GM13977 (cell line): Measurements from ENCODE around the gene INPP5F.

Experiments
- DNase-seq: peaks from one replicate; pipeline ENCODE4 v3.0.0; 2012; ENCODE audit warnings: low spot score
- in situ Hi-C: fragments of 300-500 bp; cut with MboI; formaldehyde crosslinking; loops from one replicate; pipeline ENCODE4 v1.12.0; 2022; ENCODE audit warnings: low sequenced_read_pairs, low pct_unique_long_range_greater_than_20kb, mixed read lengths, inconsistent platforms; ENCODE audit not compliant: unreplicated experiment
- TF ChIP-seq, protein P1 (sequence below): IDR thresholded peaks from 2 replicates; pipeline ENCODE4 v1.5.1; 2012; ENCODE audit warnings: mild to moderate bottlenecking, control low read depth; ENCODE audit not compliant: insufficient read depth; ENCODE audit errors: extremely low read depth, missing control alignments

INPP5F gene

DNA sequence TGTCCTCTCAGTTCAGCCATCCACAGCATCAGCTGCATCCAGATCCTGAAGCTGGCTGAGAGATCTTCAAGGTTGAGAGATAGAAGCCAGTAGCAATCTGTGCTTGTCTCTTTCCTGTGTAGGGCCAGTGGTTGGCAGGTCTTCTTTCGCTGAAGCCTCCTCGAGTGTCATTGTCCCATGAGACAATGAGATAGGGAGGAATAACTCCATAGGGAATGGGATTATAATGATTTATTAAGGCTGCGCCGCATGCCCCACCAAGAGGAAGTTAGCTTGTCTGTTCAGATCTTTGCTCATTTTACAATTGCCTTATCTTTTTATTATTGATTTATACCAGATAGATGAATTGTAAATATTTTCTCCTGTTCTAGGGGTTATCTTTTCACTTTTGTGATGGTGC, 85.3 kb downstream of the INPP5F start:
- TF ChIP-seq, protein P1, sequence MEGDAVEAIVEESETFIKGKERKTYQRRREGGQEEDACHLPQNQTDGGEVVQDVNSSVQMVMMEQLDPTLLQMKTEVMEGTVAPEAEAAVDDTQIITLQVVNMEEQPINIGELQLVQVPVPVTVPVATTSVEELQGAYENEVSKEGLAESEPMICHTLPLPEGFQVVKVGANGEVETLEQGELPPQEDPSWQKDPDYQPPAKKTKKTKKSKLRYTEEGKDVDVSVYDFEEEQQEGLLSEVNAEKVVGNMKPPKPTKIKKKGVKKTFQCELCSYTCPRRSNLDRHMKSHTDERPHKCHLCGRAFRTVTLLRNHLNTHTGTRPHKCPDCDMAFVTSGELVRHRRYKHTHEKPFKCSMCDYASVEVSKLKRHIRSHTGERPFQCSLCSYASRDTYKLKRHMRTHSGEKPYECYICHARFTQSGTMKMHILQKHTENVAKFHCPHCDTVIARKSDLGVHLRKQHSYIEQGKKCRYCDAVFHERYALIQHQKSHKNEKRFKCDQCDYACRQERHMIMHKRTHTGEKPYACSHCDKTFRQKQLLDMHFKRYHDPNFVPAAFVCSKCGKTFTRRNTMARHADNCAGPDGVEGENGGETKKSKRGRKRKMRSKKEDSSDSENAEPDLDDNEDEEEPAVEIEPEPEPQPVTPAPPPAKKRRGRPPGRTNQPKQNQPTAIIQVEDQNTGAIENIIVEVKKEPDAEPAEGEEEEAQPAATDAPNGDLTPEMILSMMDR = no peak
- in situ Hi-C loops = no loop called here
- DNase-seq = no peak

DNA sequence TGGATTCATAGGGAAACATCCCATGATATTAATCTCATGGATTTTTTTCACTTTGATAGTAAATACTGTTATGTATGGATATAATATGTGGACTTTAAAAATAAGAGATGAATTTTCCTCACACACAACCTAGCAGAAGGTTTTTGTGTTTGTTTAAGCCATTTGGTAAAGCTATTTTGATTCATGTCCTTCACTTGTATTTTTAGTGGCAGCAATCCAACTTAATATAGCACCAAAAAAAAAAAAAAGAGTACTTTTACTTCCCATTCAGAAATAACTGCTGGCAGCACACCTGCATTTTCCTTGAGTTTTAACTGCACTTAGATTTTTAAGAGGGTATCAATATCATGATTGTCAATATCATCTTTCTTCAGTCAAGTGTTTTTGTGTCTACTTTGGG, 86.8 kb downstream of the INPP5F start:
- TF ChIP-seq, protein P1 = no peak
- DNase-seq = no peak
- in situ Hi-C loops = no loop called here

DNA sequence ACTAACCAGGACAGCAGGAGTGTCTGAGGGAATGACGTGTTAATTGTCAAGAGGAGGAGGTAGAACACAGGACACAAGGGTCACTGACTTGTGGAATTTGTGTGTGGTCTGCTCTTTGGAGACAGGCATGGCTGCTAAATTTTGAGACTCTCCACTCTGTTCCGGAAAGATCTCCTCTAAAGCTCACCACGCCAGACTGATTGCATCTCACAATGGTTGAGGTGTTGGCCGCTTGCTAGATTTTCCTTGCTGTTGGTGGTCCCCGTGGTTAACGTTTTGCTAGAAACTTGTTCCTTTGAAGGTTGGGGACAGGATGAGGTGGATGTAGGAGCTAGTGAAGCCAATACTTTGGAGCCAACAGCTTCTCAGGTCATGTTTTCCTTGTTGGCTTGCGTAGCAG, 89.8 kb downstream of the INPP5F start:
- DNase-seq = no peak
- in situ Hi-C loops = no loop called here
- TF ChIP-seq, protein P1 = no peak

DNA sequence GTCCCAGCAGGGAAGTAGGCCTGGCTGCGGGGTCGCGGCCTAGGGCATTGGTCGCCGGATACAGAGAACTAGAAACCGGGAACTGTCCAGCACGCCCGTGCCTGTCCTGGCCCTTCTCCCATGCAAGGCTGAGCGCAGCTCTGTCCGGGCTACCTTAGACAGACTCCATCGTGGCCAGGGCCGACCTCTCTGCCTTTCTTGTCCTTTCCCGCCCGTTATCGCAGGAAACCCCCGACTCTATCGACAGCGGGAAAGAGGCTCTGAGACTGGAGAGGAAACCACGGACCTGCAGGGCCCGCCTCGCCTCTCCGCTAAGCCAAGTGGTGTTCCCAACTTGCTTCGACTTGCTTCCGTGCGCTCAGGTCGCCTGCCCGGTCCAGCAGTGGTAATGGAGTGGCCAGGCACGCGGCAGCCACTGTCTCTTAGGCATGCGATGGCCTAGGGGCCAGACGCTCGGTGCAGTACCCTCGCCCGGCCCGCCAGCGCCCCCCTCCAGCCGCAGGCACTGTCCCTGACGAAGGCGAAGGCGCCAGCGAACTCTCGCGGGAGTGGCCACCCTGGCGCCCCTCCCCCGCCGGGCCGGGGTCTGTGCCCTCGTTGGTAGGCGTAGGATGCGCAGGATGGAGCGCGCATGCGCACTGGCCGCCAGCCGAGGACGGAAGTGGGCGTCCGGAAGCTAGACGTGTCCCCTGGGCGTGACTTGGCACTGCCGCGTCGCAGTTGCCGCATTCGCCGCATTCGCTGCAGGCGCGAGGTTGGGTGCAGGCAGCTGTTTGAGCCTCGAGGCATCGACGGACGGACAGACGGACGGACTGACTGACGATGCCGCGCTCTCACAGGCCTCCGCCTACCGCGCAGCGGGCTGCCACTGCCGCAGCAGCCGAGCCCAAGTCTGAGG, 92.4 kb downstream of the INPP5F start:
- TF ChIP-seq, protein P1 = no peak
- in situ Hi-C loops = no loop called here
- DNase-seq = no peak

DNA sequence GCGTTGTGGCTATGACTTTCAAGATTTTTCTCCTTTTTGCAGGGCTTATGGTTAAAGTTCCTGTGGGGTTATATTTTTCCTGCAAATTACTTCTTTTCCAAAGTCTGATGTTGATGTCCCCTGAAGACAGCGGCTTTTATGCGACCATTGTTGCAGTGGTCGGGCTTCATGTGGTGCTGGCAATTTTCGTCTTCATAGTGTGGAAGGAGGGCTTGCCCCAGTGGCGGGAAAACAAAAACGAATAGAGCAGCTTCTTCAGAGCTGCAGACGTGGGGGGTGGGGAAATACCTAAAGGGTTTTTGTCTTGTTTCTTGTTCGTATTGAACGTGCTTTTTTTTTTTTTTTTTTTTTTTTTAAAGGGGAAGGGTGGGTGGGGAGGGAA, 93.0 kb downstream of the INPP5F start:
- in situ Hi-C loops = no loop called here

DNA sequence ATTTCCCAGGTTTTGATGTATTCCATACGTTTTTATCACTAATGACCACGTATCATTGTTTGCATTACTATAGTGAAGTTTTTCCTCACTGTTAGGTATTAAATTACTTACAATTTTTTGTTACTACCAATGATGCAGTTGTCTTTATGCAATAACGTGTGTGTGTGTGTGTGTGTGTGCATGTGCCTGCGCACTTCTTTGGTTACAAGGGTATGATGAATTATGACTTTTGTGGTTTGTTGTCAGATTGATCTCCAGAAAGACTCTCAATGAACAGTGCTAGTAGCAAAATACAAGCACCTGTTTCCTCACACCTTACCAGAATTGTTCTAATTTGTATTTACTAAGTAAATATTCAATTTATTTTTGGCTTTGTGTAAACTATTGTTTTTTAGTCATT, 95.3 kb downstream of the INPP5F start:
- no peak for DNase-seq
- TF ChIP-seq, protein P1 = no peak
- in situ Hi-C loops = no loop called here

More for the DNA sequence above, 93.0 kb downstream of the INPP5F start:
- DNase-seq = no peak
- TF ChIP-seq, protein P1 = no peak

DNA sequence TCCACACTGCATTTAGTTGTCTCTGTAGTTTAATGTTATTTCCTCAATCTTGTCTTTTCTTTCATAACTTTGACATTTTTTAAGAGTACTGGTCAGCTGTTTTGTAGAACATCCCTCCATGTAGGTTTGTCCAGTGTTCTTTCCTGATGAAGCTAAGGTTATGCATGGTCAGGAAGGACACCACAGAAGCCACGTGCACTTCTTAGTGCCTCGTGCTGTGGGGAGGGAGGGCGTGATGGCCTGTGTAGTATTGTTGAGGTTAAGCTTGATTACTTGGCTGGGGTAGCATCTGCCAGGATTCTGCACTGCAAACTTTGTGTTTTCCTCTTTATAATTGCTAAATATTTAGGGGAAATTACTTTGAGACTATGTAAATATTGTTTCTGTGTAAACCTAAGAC, 98.4 kb downstream of the INPP5F start:
- TF ChIP-seq, protein P1 = no peak
- no peak for DNase-seq
- in situ Hi-C loops = no loop called here
